ENCODE results near the gene C22orf31. TPM values are rescaled to one million over a fixed set of nuclear protein-coding genes. Genes with fewer than 3 reads are reported as not detected.
"Not testable (repeated sequence)": the region's sequence is repeated elsewhere in the genome, so short reads cannot be mapped to it uniquely, and the experiment has no call there.

C22orf31 gene
- polyA plus RNA-seq, 2 of the 4 experiments (the other 2 are of a cell fraction): not detected

GRCh38 chr22:29083933-29084591 is 22.4 kb upstream of the C22orf31 start:
- CTCF ChIA-PET: no interaction called here
- no peak for DNase-seq (ENCODE audit: low read depth in 1 of 2, low spot score in 1 of 2)
- Histone ChIP-seq H3K9me3 (no peaks in the 10 kb centered on the region), H3K4me3 (no peak overlapping the region), H3K27ac (no peak overlapping the region), H3K4me1 (0 out of 3 replicates have a peak, but pooled peaks cover 2% of the 10 kb centered on the region), H3K4me2 (no peak overlapping the region)
- FAIRE-seq: no peak
- no peak for ATAC-seq
- POLR2A ChIA-PET: no interaction called here
- WGBS (ENCODE audit: missing lambda C conversion rate): 78% methylated on average over 5 of the region's 5 CpGs
- TF ChIP-seq RAD21 (conservative IDR thresholded peaks at IDR 0.05 in 1 of 2, IDR thresholded peaks at IDR 0.05 in 1 of 2) (no peak), POLR2A (IDR thresholded peaks at IDR 0.05; ENCODE audit: low read length) (no peak), ZFP36 (IDR thresholded peaks at IDR 0.05; ENCODE audit: borderline replicate concordance, partially characterized antibody) (no peak), RCOR1 (IDR thresholded peaks at IDR 0.05; ENCODE audit: low read depth, low read length) (no peak), MAX (IDR thresholded peaks at IDR 0.05) (no peak), TP53 (CRISPR knock-in tag; IDR thresholded peaks at IDR 0.05) (no peak), TFCP2L1 (CRISPR knock-in tag; IDR thresholded peaks at IDR 0.05) (no peak), ATOH8 (CRISPR knock-in tag; IDR thresholded peaks at IDR 0.05; ENCODE audit: low read depth) (no peak), RNF2 (IDR thresholded peaks at IDR 0.05; ENCODE audit: borderline replicate concordance, low read depth) (no peak), JUNB (IDR thresholded peaks at IDR 0.05) (no peak), JUN (IDR thresholded peaks at IDR 0.05) (no peak), SREBF2 (IDR thresholded peaks at IDR 0.05) (no peak), NFE2L2 (conservative IDR thresholded peaks at IDR 0.05; ENCODE audit: low read length) (no peak), NPAS2 (CRISPR knock-in tag; IDR thresholded peaks at IDR 0.05; ENCODE audit: borderline replicate concordance) (no peak), USF2 (IDR thresholded peaks at IDR 0.05) (no peak), EHF (CRISPR knock-in tag; IDR thresholded peaks at IDR 0.05) (no peak), ELK1 (IDR thresholded peaks at IDR 0.05; ENCODE audit: low read depth, low read length) (no peak), POLR2AphosphoS2 (conservative IDR thresholded peaks at IDR 0.05; ENCODE audit: low read length) (no peak), MAFK (IDR thresholded peaks at IDR 0.05; ENCODE audit: partially characterized antibody) (no peak)

GRCh38 chr22:29083576-29083932 is 21.9 kb upstream of the C22orf31 start:
- WGBS (ENCODE audit: missing lambda C conversion rate): 94% methylated on average over 7 of the region's 7 CpGs
- ATAC-seq; CTCF ChIA-PET; H3K4me3 ChIP-seq; H3K27ac ChIP-seq; DNase-seq (ENCODE audit: low read depth in 1 of 2, low spot score in 1 of 2); POLR2A ChIA-PET; FAIRE-seq; H3K4me2 ChIP-seq; H3K4me1 ChIP-seq; H3K9me3 ChIP-seq: not testable (repeated sequence)

- no peak overlapping the region for H3K27ac ChIP-seq
- WGBS (ENCODE audit: missing lambda C conversion rate): 76% methylated on average over 7 of the region's 7 CpGs
- DNase-seq (ENCODE audit: low read depth in 1 of 2, low spot score in 1 of 2) (no peak), FAIRE-seq (no peak), ATAC-seq (no peak)
- POLR2A ChIA-PET: no interaction called here
- H3K4me3 ChIP-seq: no peak overlapping the region
- CTCF ChIA-PET: interaction anchor here (2.0 kb wide), 1 partner anchor 71 kb away, joined by 6 read pairs; no protein-coding TSS in a partner anchor
- TF ChIP-seq MAZ (IDR thresholded peaks at IDR 0.05; ENCODE audit: borderline replicate concordance, low read depth, low read length) (no peak), MAFK (IDR thresholded peaks at IDR 0.05; ENCODE audit: partially characterized antibody) (peak; percentile 74), HOXB5 (CRISPR knock-in tag; IDR thresholded peaks at IDR 0.05) (no peak), EHF (CRISPR knock-in tag; IDR thresholded peaks at IDR 0.05) (no peak), HMGXB4 (CRISPR knock-in tag; IDR thresholded peaks at IDR 0.05; ENCODE audit: borderline replicate concordance) (no peak), SMC3 (IDR thresholded peaks at IDR 0.05) (no peak)
- no peaks in the 10 kb centered on the region for H3K9me3 ChIP-seq
- 0 out of 3 replicates have a peak, but pooled peaks cover 2% of the 10 kb centered on the region for H3K4me1 ChIP-seq
- no peak overlapping the region for H3K4me2 ChIP-seq
These were observed 21.4 kb upstream of the C22orf31 start for GRCh38 chr22:29082826-29083545.

Data from A549 (cell line).